Adrenal gland (tissue), 12 donors: ENCODE results near the gene SIX3. TPM values are rescaled to one million over a fixed set of nuclear protein-coding genes. Genes with fewer than 3 reads are reported as not detected.

Experiments used
- DNase-seq, 7 donors: peaks; one replicate each; pipeline ENCODE4 v3.0.0-alpha.2; 2019 to 2020
- H3K27ac ChIP-seq, 5 donors: fragments of 200-600 bp; sonication (generic) in 4 of 5; 1 replicate in 3 of 5; 2 replicates in 2 of 5; pipeline versions ENCODE4 v1.5.1 to v1.8.0; 2016 to 2020; ENCODE audit warnings: mild to moderate bottlenecking in 1 of 5
- H3K27me3 ChIP-seq: fragments of 200-600 bp; 2 replicates; pipeline ENCODE4 v1.8.0; 2021
- H3K36me3 ChIP-seq, 2 donors: fragments of 200-600 bp; replicated peaks in 1 of 2; 1 replicate in 1 of 2; 2 replicates in 1 of 2; pipeline versions ENCODE4 v1.5.1 to v1.8.0; 2018 to 2022
- H3K4me1 ChIP-seq, 2 donors: fragments of 200-600 bp; replicated peaks in 1 of 2; 1 replicate in 1 of 2; 2 replicates in 1 of 2; pipeline versions ENCODE4 v1.5.1 to v1.8.0; 2018 to 2021
- H3K4me3 ChIP-seq, 4 donors: fragments of 200-600 bp; sonication (generic) in 3 of 4; one replicate each; pipeline ENCODE4 v1.5.1; 2016 to 2018
- H3K9me3 ChIP-seq, 3 donors: fragments of 200-600 bp; sonication (generic) in 1 of 3; replicated peaks in 1 of 3; 1 replicate in 2 of 3; 2 replicates in 1 of 3; pipeline versions ENCODE4 v1.5.1 to v1.8.0; 2016 to 2021
- CTCF ChIP-seq, 6 experiments: fragments of 450-650 bp in 4 of 6; fragments of 200-600 bp in 2 of 6; sonication (generic) in 1 of 6; IDR thresholded peaks; 1 replicate in 5 of 6; 2 replicates in 1 of 6; pipeline versions ENCODE4 v1.5.1 to v1.8.0; 2016 to 2021; ENCODE audit warnings: antibody characterized with exemption in 6 of 6, mild to moderate bottlenecking in 2 of 6, moderate library complexity in 1 of 6
- POLR2A ChIP-seq, 2 donors: fragments of 450-650 bp; IDR thresholded peaks; one replicate each; pipeline ENCODE4 v1.6.1; 2017; ENCODE audit warnings: antibody characterized with exemption in 2 of 2, mild to moderate bottlenecking in 2 of 2, moderate library complexity in 1 of 2
- WGBS, 4 donors: extraction: QIAGEN DNeasy Blood & Tissue Kit in 2 of 4; methylation state at CpG; one replicate each; pipeline versions ENCODE4 v1.1.5 to v1.1.7; 2013 to 2017; 5-methylcytosine and 5-hydroxymethylcytosine counted together
- intact Hi-C, 2 donors: fragments of 100-400 bp; cut with DNase I; formaldehyde crosslinking; loops; one replicate each; pipeline versions ENCODE4 v1.14.1 to v1.15.0; 2022 to 2023
- polyA plus RNA-seq, 3 donors: library from polyadenylated mRNA; stranded (reverse); fragments of 200-250 nt in 2 of 3; fragments of 350-450 nt in 1 of 3; fragmentation: Illumina TruSeq in 1 of 3; extraction: RNeasy Lipid Tissue Mini Kit (QIAGEN cat#74804) in 1 of 3; gene quantifications; one replicate each; pipeline ENCODE4 v1.2.3, GENCODE V29; 2013 to 2014
- total RNA-seq, 9 donors: library from RNA; depleted of rRNA in 4 of 9; stranded (reverse); fragments of >200 nt in 4 of 9; fragments of 120-200 nt in 1 of 9; fragmentation: NEBNext Ultra II Directional in 1 of 9; extraction: Animal tissue kit (Norgen Biotek cat#: 25700) in 1 of 9; gene quantifications; one replicate each; pipeline versions ENCODE4 v1.1.0 to v1.2.4, GENCODE V29; 2013 to 2023
- donor health status: healthy with polysubstance abuse.
- donor health status: Bipolar disorder and iron deficiency.
- donor health status: DM: yes; HTN: yes; CAD: no.
- donor health status: DM: no; HTN: no; CAD: no.
- donor health status: DM: no; HTN: no; CAD: no.
- donor health status: DM: yes; HTN: yes; CAD: no.

Gene SIX3
- total and polyA plus RNA-seq, 12 donors, result not detected

DNA sequence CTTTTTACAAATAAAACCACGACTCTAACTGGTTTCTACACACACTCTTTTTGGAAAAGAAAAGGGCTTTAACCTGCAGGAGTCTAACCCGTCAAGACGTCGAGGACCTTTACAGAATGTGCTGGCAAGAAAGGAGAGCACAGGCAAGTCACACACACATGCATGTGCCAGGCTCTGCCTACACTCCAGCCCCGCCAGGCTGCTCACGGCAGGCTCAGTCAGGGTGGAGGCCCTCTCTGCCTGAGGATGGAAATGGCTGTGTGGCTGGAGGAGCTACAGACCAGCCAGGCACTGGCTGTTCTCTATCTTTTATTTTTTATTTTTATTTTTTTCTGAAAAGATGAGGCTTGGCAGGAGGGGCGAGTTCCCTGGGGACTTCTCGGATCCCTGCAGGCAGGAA, 10.2 kb downstream of the SIX3 start:
- H3K27ac ChIP-seq, result no peak overlapping the region
- no peaks in the 10 kb centered on the region for H3K9me3 ChIP-seq
- TF ChIP-seq POLR2A (IDR thresholded peaks at IDR 0.05) (no peak), CTCF (IDR thresholded peaks at IDR 0.05) (no peak)
- H3K27me3 ChIP-seq, result peaks cover 67% of the 10 kb centered on the region
- WGBS, 4 donors, result 37 to 54% (median 53%) methylated on average over 8 of the region's 8 CpGs
- DNase-seq, result no peak
- H3K4me3 ChIP-seq, result peak overlapping the region in 2 of 4 donors; percentile 16 to 41
- intact Hi-C loops, result loop anchor here (10.0 kb wide), 2 partner anchors 477 to 907 kb away; no protein-coding TSS in a partner anchor
- H3K4me1 ChIP-seq, result peaks cover 12 to 25% of the 10 kb centered on the region in 2 donors
- no peaks in the 10 kb centered on the region for H3K36me3 ChIP-seq

DNA sequence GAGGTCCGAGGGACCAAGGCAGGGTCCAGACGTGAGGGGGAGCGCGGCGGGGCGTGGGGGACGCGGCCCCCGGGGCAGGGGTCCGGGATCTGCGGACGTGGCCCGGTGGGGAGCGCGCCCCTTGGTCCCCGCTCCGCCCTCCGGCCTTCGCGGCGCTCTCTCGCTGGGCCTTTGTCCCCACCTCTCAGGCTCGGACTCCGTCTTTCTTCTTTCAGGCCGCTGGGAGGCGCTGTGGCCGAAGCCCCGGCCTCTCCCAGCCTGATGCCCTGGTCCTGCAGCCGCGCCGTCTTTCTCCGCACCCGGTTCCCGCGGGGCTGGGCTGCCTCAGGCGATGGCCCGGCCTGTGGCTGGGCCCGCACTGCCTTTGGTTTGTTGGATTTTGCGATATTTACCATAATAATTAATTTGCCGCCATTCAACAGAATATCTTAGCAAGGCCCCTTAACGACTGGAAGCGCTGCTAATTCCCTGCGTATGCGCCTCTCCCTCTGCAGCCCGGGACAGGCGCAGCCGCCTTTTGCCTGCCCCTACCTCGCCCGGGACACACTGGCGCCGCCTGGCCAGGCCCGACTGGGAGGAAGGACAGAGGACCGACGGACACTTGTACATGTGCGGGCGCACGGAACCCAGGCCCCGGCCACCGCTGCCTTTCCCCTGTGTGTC, 10.8 kb downstream of the SIX3 start:
- no peaks in the 10 kb centered on the region for H3K9me3 ChIP-seq
- intact Hi-C loops, result loop anchor here (10.0 kb wide), 2 partner anchors 477 to 907 kb away; no protein-coding TSS in a partner anchor
- TF ChIP-seq CTCF (IDR thresholded peaks at IDR 0.05) (peak in 5 of 6 experiments; percentile 26 to 61 (median 54)), POLR2A (IDR thresholded peaks at IDR 0.05) (no peak)
- peaks cover 12 to 25% of the 10 kb centered on the region in 2 donors for H3K4me1 ChIP-seq
- DNase-seq, result peak in 5 of 7 donors; percentile 27 to 59 (median 42)
- H3K4me3 ChIP-seq, result peak overlapping the region in 2 of 4 donors; percentile 16 to 41
- WGBS, 4 donors, result 2 to 5% (median 3%) methylated on average over 20 to 59 of the region's 59 CpGs
- H3K27ac ChIP-seq, result no peak overlapping the region
- peaks cover 67% of the 10 kb centered on the region for H3K27me3 ChIP-seq
- no peaks in the 10 kb centered on the region for H3K36me3 ChIP-seq

DNA sequence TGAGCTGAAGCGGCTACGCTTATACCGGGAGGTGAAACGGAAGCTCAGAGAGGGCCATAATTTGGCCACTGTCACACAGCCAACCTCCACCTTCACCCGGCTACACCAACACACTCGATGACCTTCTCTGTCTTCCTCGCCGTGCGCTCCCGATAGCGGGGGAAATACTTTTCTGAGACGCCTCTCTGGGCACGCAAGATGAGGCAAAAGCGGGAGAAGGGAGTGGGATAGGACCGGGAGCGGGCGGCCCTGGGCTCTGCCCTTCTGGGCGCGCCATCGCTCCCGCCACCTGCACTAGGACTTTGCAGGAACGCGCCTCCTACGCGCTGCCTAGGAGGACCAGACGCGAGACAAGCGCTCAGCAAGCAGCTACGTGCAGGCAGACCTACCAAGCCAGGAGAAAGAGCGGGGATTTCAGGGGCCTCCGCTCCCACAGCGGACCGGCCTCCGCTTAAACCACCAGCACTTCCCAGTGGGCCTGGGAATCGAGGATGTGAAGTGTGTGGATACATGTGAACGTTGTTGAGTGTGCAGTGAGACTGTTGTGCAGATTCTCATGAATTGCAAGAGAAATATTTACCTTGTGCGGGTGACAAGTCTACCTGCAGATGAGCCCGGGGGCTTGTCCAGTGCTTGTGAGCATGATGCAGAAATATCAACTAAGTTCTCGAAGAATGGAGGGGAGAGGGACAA, 11.4 kb downstream of the SIX3 start:
- no peaks in the 10 kb centered on the region for H3K9me3 ChIP-seq
- H3K4me1 ChIP-seq, result peaks cover 12 to 25% of the 10 kb centered on the region in 2 donors
- peaks cover 67% of the 10 kb centered on the region for H3K27me3 ChIP-seq
- WGBS, 4 donors, result 5 to 19% (median 8%) methylated on average over 22 to 39 of the region's 39 CpGs
- no peak overlapping the region for H3K27ac ChIP-seq
- intact Hi-C loops, result loop anchor here (10.0 kb wide), 2 partner anchors 478 to 908 kb away; no protein-coding TSS in a partner anchor
- peak overlapping the region in 2 of 4 donors; percentile 16 to 41 for H3K4me3 ChIP-seq
- TF ChIP-seq CTCF (IDR thresholded peaks at IDR 0.05), result no peak
- TF ChIP-seq POLR2A (IDR thresholded peaks at IDR 0.05), result no peak
- DNase-seq, result no peak
- H3K36me3 ChIP-seq, result no peaks in the 10 kb centered on the region

- H3K36me3 ChIP-seq, result no peaks in the 10 kb centered on the region
- DNase-seq, result no peak
- no peak overlapping the region for H3K27ac ChIP-seq
- H3K27me3 ChIP-seq, result peaks cover 63% of the 10 kb centered on the region
- intact Hi-C loops, result loop anchor here (10.0 kb wide), 2 partner anchors 479 to 909 kb away; no protein-coding TSS in a partner anchor
- no peak for TF ChIP-seq CTCF (IDR thresholded peaks at IDR 0.05)
- TF ChIP-seq POLR2A (IDR thresholded peaks at IDR 0.05), result no peak
- H3K9me3 ChIP-seq, result no peaks in the 10 kb centered on the region
- peaks cover 12 to 25% of the 10 kb centered on the region in 2 donors for H3K4me1 ChIP-seq
- H3K4me3 ChIP-seq, result no peak overlapping the region
- WGBS, 4 donors, result 12 to 17% (median 13%) methylated on average over 8 of the region's 8 CpGs
Measured at GRCh38 chr2:44953499-44953883, 12.0 kb downstream of the SIX3 start.
